Measurements from ENCODE around the gene TMIE. TPM values are rescaled to one million over a fixed set of nuclear protein-coding genes. Genes with fewer than 3 reads are reported as not detected.

TMIE gene
- polyA plus RNA-seq, 1 experiment, result not detected

GRCh38 chr3:46666453-46666845, 34.7 kb upstream of the TMIE start:
- no peak overlapping the region for H3K4me3 ChIP-seq (ENCODE audit: low read depth, low read length)
- H3K9me3 ChIP-seq (ENCODE audit: control insufficient read depth, insufficient read depth, low read length), result no peaks in the 10 kb centered on the region; the same call in 1 of the 2 replicates
- no peak for DNase-seq (ENCODE audit: low read depth, low spot score)
- H3K27ac ChIP-seq (ENCODE audit: low read depth, low read length), result no peak overlapping the region
- no peak for TF ChIP-seq CTCF (IDR thresholded peaks at IDR 0.05; ENCODE audit: low read depth, low read length)
- peaks cover 7% of the 10 kb centered on the region for H3K27me3 ChIP-seq (ENCODE audit: control insufficient read depth, insufficient read depth, low read length)
- CTCF ChIA-PET, result no interaction called here
- POLR2A ChIA-PET, result no interaction called here

GRCh38 chr3:46667061-46667621, 34.1 kb upstream of the TMIE start:
- no peaks in the 10 kb centered on the region; the same call in 1 of the 2 replicates for H3K9me3 ChIP-seq (ENCODE audit: control insufficient read depth, insufficient read depth, low read length)
- no peak overlapping the region for H3K4me3 ChIP-seq (ENCODE audit: low read depth, low read length)
- H3K27me3 ChIP-seq (ENCODE audit: control insufficient read depth, insufficient read depth, low read length), result peaks cover 7% of the 10 kb centered on the region
- no peak for TF ChIP-seq CTCF (IDR thresholded peaks at IDR 0.05; ENCODE audit: low read depth, low read length)
- CTCF ChIA-PET, result no interaction called here
- no peak for DNase-seq (ENCODE audit: low read depth, low spot score)
- H3K27ac ChIP-seq (ENCODE audit: low read depth, low read length), result no peak overlapping the region
- POLR2A ChIA-PET, result no interaction called here

- Histone ChIP-seq H3K27ac (ENCODE audit: low read depth, low read length) (no peak overlapping the region), H3K4me3 (ENCODE audit: low read depth, low read length) (no peak overlapping the region), H3K9me3 (ENCODE audit: control insufficient read depth, insufficient read depth, low read length) (no peaks in the 10 kb centered on the region), H3K27me3 (ENCODE audit: control insufficient read depth, insufficient read depth, low read length) (peaks cover 7% of the 10 kb centered on the region)
- POLR2A ChIA-PET, result no interaction called here
- CTCF ChIA-PET, result no interaction called here
- DNase-seq (ENCODE audit: low read depth, low spot score), result no peak
- TF ChIP-seq CTCF (IDR thresholded peaks at IDR 0.05; ENCODE audit: low read depth, low read length), result no peak
These were observed 33.5 kb upstream of the TMIE start for GRCh38 chr3:46667657-46668056.

GRCh38 chr3:46668116-46668515, 33.1 kb upstream of the TMIE start:
- Histone ChIP-seq H3K9me3 (ENCODE audit: control insufficient read depth, insufficient read depth, low read length) (no peaks in the 10 kb centered on the region), H3K4me3 (ENCODE audit: low read depth, low read length) (no peak overlapping the region), H3K27ac (ENCODE audit: low read depth, low read length) (no peak overlapping the region), H3K27me3 (ENCODE audit: control insufficient read depth, insufficient read depth, low read length) (peaks cover 9% of the 10 kb centered on the region)
- no peak for TF ChIP-seq CTCF (IDR thresholded peaks at IDR 0.05; ENCODE audit: low read depth, low read length)
- DNase-seq (ENCODE audit: low read depth, low spot score), result no peak
- CTCF ChIA-PET, result interaction anchor here (0.6 kb wide), 1 partner anchor 39 kb away, joined by 3 read pairs; no protein-coding TSS in a partner anchor
- POLR2A ChIA-PET, result no interaction called here

GRCh38 chr3:46668591-46668990, 32.6 kb upstream of the TMIE start:
- Histone ChIP-seq H3K9me3 (ENCODE audit: control insufficient read depth, insufficient read depth, low read length) (no peaks in the 10 kb centered on the region), H3K27ac (ENCODE audit: low read depth, low read length) (no peak overlapping the region), H3K27me3 (ENCODE audit: control insufficient read depth, insufficient read depth, low read length) (peaks cover 9% of the 10 kb centered on the region), H3K4me3 (ENCODE audit: low read depth, low read length) (no peak overlapping the region)
- POLR2A ChIA-PET, result no interaction called here
- no peak for DNase-seq (ENCODE audit: low read depth, low spot score)
- CTCF ChIA-PET, result interaction anchor here (0.6 kb wide), 1 partner anchor 39 kb away, joined by 3 read pairs; no protein-coding TSS in a partner anchor
- no peak for TF ChIP-seq CTCF (IDR thresholded peaks at IDR 0.05; ENCODE audit: low read depth, low read length)
